GM12892 (cell line): Measurements from ENCODE around the gene TTC39A.

Source experiments
- POLR2A ChIP-seq: IDR thresholded peaks from 2 replicates; pipeline ENCODE4 v1.6.1; 2011; ENCODE audit warnings: low read depth, low read length, control low read depth
- POLR2AphosphoS5 ChIP-seq: IDR thresholded peaks from 2 replicates; pipeline ENCODE4 v1.6.1; 2011; ENCODE audit warnings: low read depth, low read length, control low read depth
- TAF1 ChIP-seq: IDR thresholded peaks from 2 replicates; pipeline ENCODE4 v1.6.1; 2011; ENCODE audit warnings: low read depth, mild to moderate bottlenecking, control low read depth, low read length, borderline replicate concordance

- TF ChIP-seq POLR2AphosphoS5 (no peak), POLR2A (no peak), TAF1 (no peak)
These were observed 31.0 kb downstream of the TTC39A start for GRCh38 chr1:51299185-51299885.
